ENCODE measurements around the gene WNT9B.

DNA sequence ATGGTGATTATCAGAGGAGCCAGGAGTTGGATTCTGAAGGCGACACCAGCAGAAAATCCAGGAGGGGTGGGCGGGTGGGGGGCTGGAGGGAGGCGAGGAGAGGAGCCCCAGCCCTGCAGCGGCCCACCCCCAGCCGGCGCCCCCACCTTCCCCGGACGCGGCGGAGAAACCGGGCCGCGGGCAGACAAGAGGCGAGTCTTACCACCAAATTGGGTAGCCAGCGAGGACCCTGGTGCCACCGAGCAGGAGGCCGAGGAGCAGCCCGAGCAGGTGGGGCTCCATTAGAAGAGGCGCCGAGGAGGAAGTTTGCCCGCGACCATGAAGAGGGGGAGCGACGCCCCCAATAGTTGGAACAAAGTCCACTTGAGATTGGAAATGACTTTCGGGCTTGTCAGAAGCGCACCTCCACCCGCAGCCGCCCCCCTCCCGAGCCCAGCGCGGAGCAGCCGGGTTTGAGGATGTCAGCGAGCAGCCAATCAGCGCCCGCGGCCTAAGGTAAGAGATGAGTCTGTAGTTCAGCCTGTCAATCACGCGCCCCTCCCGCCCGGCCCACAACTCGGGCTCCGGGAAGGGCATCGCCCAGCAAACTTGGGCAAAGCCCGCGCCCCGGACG lies 33.0 kb upstream of the WNT9B start, which contains the start of gene WNT3:
- TF ChIP-seq, protein P1, sequence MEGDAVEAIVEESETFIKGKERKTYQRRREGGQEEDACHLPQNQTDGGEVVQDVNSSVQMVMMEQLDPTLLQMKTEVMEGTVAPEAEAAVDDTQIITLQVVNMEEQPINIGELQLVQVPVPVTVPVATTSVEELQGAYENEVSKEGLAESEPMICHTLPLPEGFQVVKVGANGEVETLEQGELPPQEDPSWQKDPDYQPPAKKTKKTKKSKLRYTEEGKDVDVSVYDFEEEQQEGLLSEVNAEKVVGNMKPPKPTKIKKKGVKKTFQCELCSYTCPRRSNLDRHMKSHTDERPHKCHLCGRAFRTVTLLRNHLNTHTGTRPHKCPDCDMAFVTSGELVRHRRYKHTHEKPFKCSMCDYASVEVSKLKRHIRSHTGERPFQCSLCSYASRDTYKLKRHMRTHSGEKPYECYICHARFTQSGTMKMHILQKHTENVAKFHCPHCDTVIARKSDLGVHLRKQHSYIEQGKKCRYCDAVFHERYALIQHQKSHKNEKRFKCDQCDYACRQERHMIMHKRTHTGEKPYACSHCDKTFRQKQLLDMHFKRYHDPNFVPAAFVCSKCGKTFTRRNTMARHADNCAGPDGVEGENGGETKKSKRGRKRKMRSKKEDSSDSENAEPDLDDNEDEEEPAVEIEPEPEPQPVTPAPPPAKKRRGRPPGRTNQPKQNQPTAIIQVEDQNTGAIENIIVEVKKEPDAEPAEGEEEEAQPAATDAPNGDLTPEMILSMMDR (IDR thresholded peaks at IDR 0.05) = no peak
- no peak for TF ChIP-seq EP300 (IDR thresholded peaks at IDR 0.05)

Measured in esophagus muscularis mucosa (tissue), 3 donors.